LNCaP clone FGC (cell line): Measurements from ENCODE around the gene ATP2A3.

Experiments used
- DNase-seq: peaks from one replicate; pipeline ENCODE4 v3.0.0-alpha.2; 2011; ENCODE audit warnings: low read depth
- H3K4me3 ChIP-seq: 2 replicates; pipeline ENCODE4 v1.5.1; 2011; ENCODE audit warnings: mild to moderate bottlenecking, low read depth, low read length, control low read depth
- CTCF ChIP-seq: IDR thresholded peaks from 2 replicates; pipeline ENCODE4 v1.5.1; 2012; ENCODE audit warnings: mild to moderate bottlenecking; ENCODE audit not compliant: control insufficient read depth, insufficient read depth; ENCODE audit errors: extremely low read depth

Gene ATP2A3

GRCh38 chr17:3965118-3965800 is 1.0 kb upstream of the ATP2A3 start:
- H3K4me3 ChIP-seq: no peak overlapping the region
- no peak for TF ChIP-seq CTCF
- DNase-seq: no peak

- DNase-seq: no peak
- H3K4me3 ChIP-seq: no peak overlapping the region
- no peak for TF ChIP-seq CTCF
Observed at GRCh38 chr17:3963237-3964201, 718 bp downstream of the ATP2A3 start.

- no peak for TF ChIP-seq CTCF
- no peak overlapping the region for H3K4me3 ChIP-seq
- DNase-seq: no peak
Observed at GRCh38 chr17:3962965-3963236, 1.3 kb downstream of the ATP2A3 start.

- DNase-seq: no peak
- no peak for TF ChIP-seq CTCF
- no peak overlapping the region for H3K4me3 ChIP-seq
Observed at GRCh38 chr17:3962217-3962964, 1.8 kb downstream of the ATP2A3 start.

- no peak overlapping the region for H3K4me3 ChIP-seq
- no peak for TF ChIP-seq CTCF
- no peak for DNase-seq
Observed at GRCh38 chr17:3961564-3962047, 2.6 kb downstream of the ATP2A3 start.

- DNase-seq: no peak
- no peak overlapping the region for H3K4me3 ChIP-seq
- TF ChIP-seq CTCF: no peak
Observed at GRCh38 chr17:3960764-3961163, 3.5 kb downstream of the ATP2A3 start.
